CD8-positive, alpha-beta memory T cell (primary cell): ENCODE data around the gene TEDDM1. TPM values are rescaled to one million over a fixed set of nuclear protein-coding genes. Genes with fewer than 3 reads are reported as not detected.
"Not testable (repeated sequence)": the region's sequence is repeated elsewhere in the genome, so short reads cannot be mapped to it uniquely, and the experiment has no call there.

ENCODE experiments used
- CTCF ChIA-PET: fragments of 350-600 bp; sonication (Branson Sonifier 250); formaldehyde crosslinking; loops from one replicate; lab custom pipeline; 2021; ENCODE audit warnings: antibody characterized with exemption; lab: Charles Lee
- POLR2A ChIA-PET: fragments of 350-600 bp; sonication (Branson Sonifier 250); formaldehyde crosslinking; loops from one replicate; lab custom pipeline; 2021; ENCODE audit warnings: antibody characterized with exemption; lab: Charles Lee
- DNase-seq, 5 donors: peaks; one replicate each; pipeline versions ENCODE4 v3.0.0 to v3.0.0-alpha.2; 2020 to 2022; ENCODE audit warnings: mixed read lengths in 1 of 5
- H3K27ac ChIP-seq: one replicate; pipeline ENCODE4 v1.7.0; 2013; ENCODE audit warnings: low read depth, mild to moderate bottlenecking, low read length, moderate library complexity
- H3K27me3 ChIP-seq: 2 replicates; pipeline ENCODE4 v1.7.0; 2013; ENCODE audit warnings: low read length, mild to moderate bottlenecking; ENCODE audit not compliant: insufficient read depth, poor library complexity, severe bottlenecking
- H3K36me3 ChIP-seq: 2 replicates; pipeline ENCODE4 v1.7.0; 2013; ENCODE audit warnings: mild to moderate bottlenecking, low read length, moderate library complexity; ENCODE audit not compliant: insufficient read depth
- H3K4me1 ChIP-seq: 2 replicates; pipeline ENCODE4 v1.7.0; 2013; ENCODE audit warnings: mild to moderate bottlenecking, low read length, moderate library complexity; ENCODE audit not compliant: insufficient read depth
- H3K4me3 ChIP-seq: 2 replicates; pipeline ENCODE4 v1.7.0; 2013; ENCODE audit warnings: mild to moderate bottlenecking, low read length
- H3K9me3 ChIP-seq: 2 replicates; pipeline ENCODE4 v1.7.0; 2013; ENCODE audit warnings: mild to moderate bottlenecking, low read length
- H3K27ac Mint-ChIP-seq, 8 donors: one replicate each; pipeline ENCODE4 v1.8.0; 2020 to 2021; ENCODE audit warnings: mixed read lengths in 8 of 8, mild to moderate bottlenecking in 6 of 8, inconsistent platforms in 3 of 8, moderate library complexity in 3 of 8
- H3K27me3 Mint-ChIP-seq, 2 donors: one replicate each; pipeline ENCODE4 v1.8.0; 2020 to 2021; ENCODE audit warnings: mixed read lengths in 2 of 2, mild to moderate bottlenecking in 1 of 2, moderate library complexity in 1 of 2
- H3K36me3 Mint-ChIP-seq, 3 donors: one replicate each; pipeline ENCODE4 v1.8.0; 2020 to 2021; ENCODE audit warnings: mixed read lengths in 3 of 3, inconsistent platforms in 1 of 3, mild to moderate bottlenecking in 1 of 3
- H3K4me1 Mint-ChIP-seq, 3 donors: one replicate each; pipeline ENCODE4 v1.8.0; 2020 to 2021; ENCODE audit warnings: mixed read lengths in 3 of 3, inconsistent platforms in 1 of 3, mild to moderate bottlenecking in 1 of 3
- H3K4me3 Mint-ChIP-seq, 7 donors: one replicate each; pipeline ENCODE4 v1.8.0; 2020 to 2021; ENCODE audit warnings: mixed read lengths in 7 of 7, mild to moderate bottlenecking in 6 of 7, moderate library complexity in 4 of 7, inconsistent platforms in 2 of 7
- H3K9me3 Mint-ChIP-seq, 5 donors: one replicate each; pipeline ENCODE4 v1.8.0; 2020 to 2022; ENCODE audit warnings: mixed read lengths in 5 of 5, mild to moderate bottlenecking in 3 of 5, moderate library complexity in 2 of 5, inconsistent platforms in 1 of 5
- polyA plus RNA-seq: library from polyadenylated mRNA; unstranded; fragments of 300-500 nt; fragmentation: Illumina TruSeq; gene quantifications from one replicate; pipeline ENCODE4 v1.2.3, GENCODE V29; 2021
- total RNA-seq, 2 experiments: library from RNA; stranded (reverse); gene quantifications; one replicate each; pipeline ENCODE4 v1.2.3, GENCODE V29; 2021

Gene TEDDM1
- total and polyA plus RNA-seq, 3 experiments from 2014 or later, result not detected

- H3K4me1 ChIP-seq, result no peaks in the 10 kb centered on the region
- CTCF ChIA-PET, result no interaction called here
- Mint-ChIP-seq H3K27ac (no peak overlapping the region), H3K4me3 (no peak overlapping the region), H3K9me3 (no peaks in the 10 kb centered on the region), H3K4me1 (peaks cover 4 to 11% (median 6%) of the 10 kb centered on the region in 3 donors), H3K27me3 (no peaks in the 10 kb centered on the region), H3K36me3 (peaks cover 6 to 42% (median 13%) of the 10 kb centered on the region in 3 donors)
- no peak for DNase-seq
- peaks cover 29% of the 10 kb centered on the region for H3K36me3 ChIP-seq
- H3K27me3 ChIP-seq, result no peaks in the 10 kb centered on the region
- H3K4me3 ChIP-seq, result no peak overlapping the region
- H3K9me3 ChIP-seq, result no peaks in the 10 kb centered on the region
- POLR2A ChIA-PET, result no interaction called here
- no peak overlapping the region for H3K27ac ChIP-seq
These were observed 16.5 kb downstream of the TEDDM1 start for GRCh38 chr1:182383934-182384333.

DNA sequence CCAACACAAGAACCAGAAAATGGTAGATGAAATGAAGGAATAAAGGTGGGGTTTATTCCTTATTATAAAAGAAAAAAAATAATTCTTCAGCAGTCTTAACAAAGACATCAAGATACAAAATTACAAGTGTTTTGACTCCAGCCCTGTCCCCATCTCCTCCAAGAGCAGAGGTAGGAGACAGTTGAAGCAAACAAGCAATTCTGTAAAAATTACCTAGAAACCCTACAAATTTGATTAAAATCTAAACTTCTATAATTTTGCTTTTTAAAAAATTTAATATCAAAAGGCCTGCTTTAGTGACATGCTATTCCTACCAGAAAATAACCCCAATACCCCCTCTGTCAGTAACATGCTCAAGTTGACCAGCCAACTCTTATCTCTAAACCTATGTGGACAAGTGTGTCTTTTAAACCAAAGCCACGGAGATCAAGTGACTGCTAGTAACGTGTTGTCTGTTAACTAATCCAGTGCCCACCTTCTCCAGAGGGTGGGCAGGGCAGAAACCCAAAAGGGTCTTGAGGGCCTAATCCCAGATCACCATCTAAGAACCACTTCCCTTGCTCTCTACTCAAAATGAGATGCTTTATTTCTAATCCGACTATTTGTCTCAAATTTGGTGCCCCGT, 17.3 kb downstream of the TEDDM1 start:
- peak overlapping the region in 1 of 8 donors; percentile 60 for H3K27ac Mint-ChIP-seq
- H3K9me3 Mint-ChIP-seq, result no peaks in the 10 kb centered on the region
- Histone ChIP-seq H3K4me3 (no peak overlapping the region), H3K4me1 (no peaks in the 10 kb centered on the region), H3K27ac (no peak overlapping the region), H3K36me3 (peaks cover 29% of the 10 kb centered on the region), H3K27me3 (no peaks in the 10 kb centered on the region), H3K9me3 (no peaks in the 10 kb centered on the region)
- no peaks in the 10 kb centered on the region for H3K27me3 Mint-ChIP-seq
- peaks cover 6 to 42% (median 13%) of the 10 kb centered on the region in 3 donors for H3K36me3 Mint-ChIP-seq
- no peak for DNase-seq
- CTCF ChIA-PET, result interaction anchor here (1.2 to 1.6 kb wide), 2 partner anchors 13 to 240 kb away, joined by 5 to 6 read pairs; no protein-coding TSS in a partner anchor
- POLR2A ChIA-PET, result no interaction called here
- H3K4me3 Mint-ChIP-seq, result no peak overlapping the region
- peaks cover 0 to 5% (median 3%) of the 10 kb centered on the region in 3 donors for H3K4me1 Mint-ChIP-seq

DNA sequence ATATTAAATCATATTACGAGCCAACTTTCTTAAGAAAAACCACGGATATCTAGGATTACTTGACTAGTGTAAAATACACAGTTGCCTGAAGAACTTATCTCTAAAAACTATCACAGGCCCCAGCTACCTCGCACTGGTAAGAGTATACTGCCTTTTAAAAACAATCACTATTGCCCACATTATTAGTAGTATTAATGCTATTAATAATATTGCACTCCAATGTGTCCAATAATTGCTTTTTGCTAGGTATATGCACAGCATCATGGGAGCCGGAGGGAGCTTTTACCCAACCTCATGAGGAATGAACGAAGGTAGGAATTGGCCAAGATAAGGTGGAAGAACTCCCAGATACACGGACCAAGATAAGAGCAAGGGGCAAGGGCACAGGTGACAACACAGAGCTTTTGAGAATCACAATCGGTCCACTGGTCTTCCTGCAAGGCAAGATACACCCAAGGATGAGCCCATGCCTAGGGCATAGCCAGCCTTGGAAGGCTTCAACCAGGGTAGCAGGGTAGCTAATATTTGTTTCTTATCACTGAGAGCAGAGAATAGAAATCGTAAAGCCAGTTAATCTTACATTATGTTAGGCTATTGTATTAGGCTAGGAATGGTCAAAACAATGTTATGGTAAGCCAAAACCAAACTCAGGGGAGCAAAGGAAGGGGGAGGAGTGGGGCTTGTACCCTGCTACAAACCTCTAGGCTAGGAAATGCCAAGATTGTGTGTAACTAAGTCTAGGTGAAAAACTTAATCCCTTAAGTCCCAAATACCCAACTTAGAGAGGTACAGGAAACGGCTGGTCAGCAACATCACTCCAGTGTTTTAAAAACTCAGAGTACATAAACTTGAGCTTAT, 18.3 kb downstream of the TEDDM1 start:
- Mint-ChIP-seq H3K4me1 (no peaks in the 10 kb centered on the region), H3K27me3 (no peaks in the 10 kb centered on the region), H3K36me3 (peaks cover 6 to 35% (median 13%) of the 10 kb centered on the region in 3 donors), H3K4me3 (no peak overlapping the region), H3K27ac (no peak overlapping the region), H3K9me3 (no peaks in the 10 kb centered on the region)
- H3K4me3 ChIP-seq, result no peak overlapping the region
- no peaks in the 10 kb centered on the region for H3K27me3 ChIP-seq
- H3K9me3 ChIP-seq, result no peaks in the 10 kb centered on the region
- CTCF ChIA-PET, result interaction anchor here (0.8 to 1.6 kb wide), 3 partner anchors 14 to 239 kb away, joined by 3 to 6 read pairs (median 5); no protein-coding TSS in a partner anchor
- no peak for DNase-seq
- H3K4me1 ChIP-seq, result no peaks in the 10 kb centered on the region
- H3K36me3 ChIP-seq, result peaks cover 23% of the 10 kb centered on the region
- POLR2A ChIA-PET, result no interaction called here
- no peak overlapping the region for H3K27ac ChIP-seq

DNA sequence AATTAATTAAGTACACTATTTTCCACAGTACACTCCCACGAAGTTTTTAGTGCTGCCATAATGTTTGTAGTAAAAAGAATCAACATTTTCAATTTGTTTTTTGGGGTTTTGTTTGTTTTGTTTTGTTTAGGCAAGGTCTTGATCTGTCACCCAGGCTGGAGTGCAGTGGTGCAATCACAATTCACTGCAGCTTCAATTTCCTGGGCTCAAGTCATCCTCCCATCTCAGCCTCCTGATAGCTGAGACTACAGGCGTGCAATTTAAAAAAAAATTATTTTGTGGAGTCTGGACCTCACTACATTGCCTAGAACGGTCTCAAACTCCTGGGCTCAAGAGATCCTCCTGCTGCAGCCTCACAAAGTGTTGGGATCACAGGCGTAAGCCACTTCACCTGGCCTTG, 20.3 kb downstream of the TEDDM1 start:
- no peak overlapping the region for H3K4me3 ChIP-seq
- CTCF ChIA-PET, result interaction anchor here (1.4 to 2.7 kb wide), 3 partner anchors 17 to 237 kb away, joined by 3 to 6 read pairs (median 4); no protein-coding TSS in a partner anchor
- H3K27ac ChIP-seq, result no peak overlapping the region
- Mint-ChIP-seq H3K36me3 (peaks cover 5 to 17% (median 6%) of the 10 kb centered on the region in 3 donors), H3K4me1 (no peaks in the 10 kb centered on the region), H3K4me3 (no peak overlapping the region), H3K9me3 (no peaks in the 10 kb centered on the region), H3K27ac (peak overlapping the region in 1 of 8 donors; percentile 17), H3K27me3 (no peaks in the 10 kb centered on the region)
- POLR2A ChIA-PET, result no interaction called here
- H3K36me3 ChIP-seq, result peaks cover 5% of the 10 kb centered on the region
- no peak for DNase-seq
- H3K27me3 ChIP-seq, result no peaks in the 10 kb centered on the region
- no peaks in the 10 kb centered on the region for H3K4me1 ChIP-seq
- H3K9me3 ChIP-seq, result no peaks in the 10 kb centered on the region

DNA sequence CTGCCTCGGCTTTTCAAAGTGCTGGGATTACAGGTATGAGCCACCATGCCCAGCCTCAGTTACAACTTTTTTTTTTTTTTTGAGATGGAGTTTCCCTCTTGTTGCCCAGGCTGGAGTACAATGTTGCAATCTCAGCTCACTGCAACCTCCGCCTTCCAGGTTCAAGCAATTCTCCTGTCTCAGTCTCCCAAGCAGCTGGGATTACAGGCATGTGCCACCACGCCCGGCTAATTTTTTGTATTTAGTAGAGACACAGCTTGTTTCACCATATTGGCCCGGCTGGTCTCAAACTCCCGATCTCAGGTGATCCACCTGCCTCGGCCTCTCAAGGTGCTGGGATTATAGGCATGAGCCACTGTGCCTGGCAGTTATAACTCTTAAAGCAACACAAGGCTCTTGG, 20.7 kb downstream of the TEDDM1 start:
- H3K4me1 ChIP-seq, H3K27ac ChIP-seq, H3K27me3 Mint-ChIP-seq, H3K27me3 ChIP-seq, DNase-seq, H3K4me3 Mint-ChIP-seq, H3K4me3 ChIP-seq, H3K4me1 Mint-ChIP-seq, POLR2A ChIA-PET, H3K36me3 ChIP-seq, H3K9me3 Mint-ChIP-seq, H3K9me3 ChIP-seq: not testable (repeated sequence)
- Mint-ChIP-seq H3K36me3 (peaks cover 5 to 14% (median 6%) of the 10 kb centered on the region in 3 donors), H3K27ac (peak overlapping the region in 1 of 8 donors; percentile 33)
- CTCF ChIA-PET, result interaction anchor here (0.7 to 2.7 kb wide), 3 partner anchors 20 to 285 kb away, joined by 3 to 6 read pairs (median 4); no protein-coding TSS in a partner anchor

DNA sequence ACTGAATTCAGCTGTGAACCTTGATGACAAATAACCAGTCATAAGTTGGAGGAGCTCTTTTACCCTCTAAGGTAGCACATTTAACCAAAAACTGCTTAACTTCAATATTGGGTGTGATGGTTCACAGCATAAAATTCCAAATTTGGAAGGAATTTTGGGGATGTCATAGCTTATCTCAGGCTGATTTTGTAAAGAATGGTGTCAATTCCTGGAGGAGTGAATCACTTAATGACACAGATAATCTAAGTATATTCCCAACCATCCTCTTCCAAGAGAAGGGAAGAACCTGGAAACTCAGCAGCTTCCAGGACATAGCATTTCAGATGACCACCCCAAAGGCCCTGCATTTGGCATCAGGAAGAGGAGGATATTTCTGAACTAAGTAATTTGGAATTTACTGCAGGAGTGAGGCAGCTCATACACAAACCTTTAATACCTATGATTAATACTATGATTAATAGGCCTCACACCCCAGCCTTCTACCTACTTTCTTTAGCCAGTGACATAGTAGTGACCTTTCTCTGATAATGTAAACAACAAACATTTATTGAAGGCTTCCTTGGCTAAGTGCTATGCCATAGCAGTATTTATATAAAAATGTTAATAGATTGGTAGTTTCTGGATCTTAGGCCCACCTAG, 23.4 kb downstream of the TEDDM1 start:
- no peak for DNase-seq
- Histone ChIP-seq H3K4me1 (no peaks in the 10 kb centered on the region), H3K36me3 (no peaks in the 10 kb centered on the region), H3K4me3 (no peak overlapping the region), H3K9me3 (no peaks in the 10 kb centered on the region), H3K27me3 (no peaks in the 10 kb centered on the region), H3K27ac (no peak overlapping the region)
- CTCF ChIA-PET, result interaction anchor here (1.6 to 1.9 kb wide), 2 partner anchors 20 to 234 kb away, joined by 5 to 6 read pairs; no protein-coding TSS in a partner anchor
- H3K27me3 Mint-ChIP-seq, result no peaks in the 10 kb centered on the region
- no peak overlapping the region for H3K4me3 Mint-ChIP-seq
- POLR2A ChIA-PET, result no interaction called here
- H3K36me3 Mint-ChIP-seq, result no peaks in the 10 kb centered on the region
- no peaks in the 10 kb centered on the region for H3K4me1 Mint-ChIP-seq
- H3K27ac Mint-ChIP-seq, result no peak overlapping the region
- H3K9me3 Mint-ChIP-seq, result no peaks in the 10 kb centered on the region

DNA sequence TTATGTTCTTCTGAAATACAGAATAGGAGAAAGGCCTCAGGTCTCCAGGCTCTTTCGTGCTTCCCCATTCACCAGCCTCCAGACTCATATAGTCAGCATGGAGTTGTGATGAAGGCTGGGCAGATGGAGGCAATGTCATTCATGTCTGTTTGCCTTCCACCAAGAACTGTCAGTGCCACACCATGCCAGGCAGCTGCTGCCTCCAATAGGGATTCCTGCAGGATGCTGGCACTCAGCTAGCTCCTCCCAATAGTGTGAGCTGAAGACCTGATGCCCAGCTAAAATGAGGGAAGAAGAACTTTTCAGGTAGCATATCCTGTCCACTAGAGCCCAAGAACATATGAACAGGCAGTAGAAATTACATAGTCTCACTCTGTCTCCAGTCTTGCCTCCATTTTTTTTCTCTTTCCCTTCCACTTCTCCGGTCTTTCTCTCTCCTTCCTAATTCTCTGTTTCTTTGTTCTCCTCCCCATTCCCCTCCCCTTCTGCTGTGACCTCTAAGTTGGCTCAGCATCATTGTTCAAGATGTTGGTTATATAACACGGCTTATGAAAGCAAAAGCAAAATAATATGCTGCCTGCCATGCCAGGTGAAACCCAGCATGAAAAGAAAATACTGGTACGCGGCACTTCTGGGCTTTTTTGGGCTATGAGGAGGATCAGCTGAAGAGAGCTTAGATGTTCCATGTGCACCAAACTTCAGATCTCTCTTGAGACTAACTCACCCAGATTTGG, 26.2 kb downstream of the TEDDM1 start:
- CTCF ChIA-PET, result no interaction called here
- no peaks in the 10 kb centered on the region for H3K27me3 Mint-ChIP-seq

More for the DNA sequence above, 26.2 kb downstream of the TEDDM1 start:
- H3K4me3 ChIP-seq, result no peak overlapping the region
- no peaks in the 10 kb centered on the region for H3K27me3 ChIP-seq
- POLR2A ChIA-PET, result no interaction called here
- Mint-ChIP-seq H3K36me3 (no peaks in the 10 kb centered on the region), H3K4me1 (no peaks in the 10 kb centered on the region), H3K27ac (peak overlapping the region in 1 of 8 donors; percentile 22), H3K4me3 (no peak overlapping the region), H3K9me3 (no peaks in the 10 kb centered on the region)
- H3K4me1 ChIP-seq, result no peaks in the 10 kb centered on the region
- no peaks in the 10 kb centered on the region for H3K9me3 ChIP-seq
- H3K36me3 ChIP-seq, result no peaks in the 10 kb centered on the region
- H3K27ac ChIP-seq, result no peak overlapping the region
- DNase-seq, result no peak
